NCI-H526 treated with DMSO at 0.1 percent for 48 hours (cell line): ENCODE measurements around the gene BLACAT1.
"Not testable (repeated sequence)": the region's sequence is repeated elsewhere in the genome, so short reads cannot be mapped to it uniquely, and the experiment has no call there.

ENCODE experiments used
- DNase-seq: peaks from one replicate; lab custom pipeline; 2025; lab: John Stamatoyannopoulos, UW

BLACAT1 gene

DNA sequence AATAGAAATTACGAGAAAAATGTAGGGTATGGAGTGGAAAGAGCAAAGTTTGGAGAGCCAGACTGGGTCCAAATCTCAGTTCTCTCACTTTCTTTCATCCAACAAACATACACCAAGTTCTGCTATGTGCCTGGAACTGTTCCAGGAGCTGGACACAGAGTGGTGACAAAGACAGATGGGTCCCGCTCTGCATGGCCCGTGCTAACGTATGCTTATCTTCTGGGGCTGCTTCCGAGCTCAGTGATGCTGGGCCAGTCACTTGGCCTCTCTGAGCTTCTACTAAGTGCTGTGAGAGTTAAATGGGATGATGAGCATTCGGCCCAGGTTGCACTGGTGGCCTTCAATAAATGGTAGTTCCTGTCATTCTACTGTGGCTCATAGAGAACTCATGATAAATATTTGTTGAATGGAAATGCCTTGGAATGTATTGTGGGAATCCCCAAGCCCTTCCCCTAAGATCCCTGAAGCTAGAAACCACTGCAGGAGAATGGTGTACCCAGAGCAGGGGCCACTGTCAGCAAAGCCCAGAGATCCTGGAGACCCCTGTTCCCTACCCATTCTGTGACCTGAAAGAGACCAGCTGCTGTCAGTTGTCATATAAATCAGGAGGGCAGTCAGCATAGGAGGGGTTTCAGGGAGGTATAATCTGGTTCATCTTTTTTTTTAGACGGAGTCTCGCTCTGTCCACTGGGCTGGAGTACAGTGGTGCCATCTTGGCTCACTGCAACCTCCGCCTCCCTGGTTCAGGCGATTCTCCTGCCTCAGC lies 37.8 kb downstream of the BLACAT1 start:
- no peak for DNase-seq

DNA sequence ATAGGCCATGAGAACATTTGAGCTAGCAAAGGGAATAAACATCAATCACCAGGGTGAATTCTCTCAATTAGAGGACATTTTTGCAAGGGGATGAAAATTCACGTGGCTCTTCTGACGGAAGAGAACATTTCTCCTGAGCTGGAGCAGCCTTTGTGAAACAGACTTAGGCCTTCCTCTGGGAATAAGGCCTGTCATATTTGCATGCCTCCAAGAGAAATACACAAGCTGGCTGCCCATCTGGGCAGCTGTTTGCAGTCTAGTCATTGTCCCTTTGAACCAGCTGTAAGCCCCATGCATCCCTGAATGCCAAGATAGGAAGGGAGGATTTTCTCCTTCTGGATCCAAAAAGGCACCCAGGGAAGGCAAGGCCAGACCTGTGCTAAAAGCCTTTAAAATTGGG lies 39.5 kb downstream of the BLACAT1 start:
- DNase-seq, result no peak

DNA sequence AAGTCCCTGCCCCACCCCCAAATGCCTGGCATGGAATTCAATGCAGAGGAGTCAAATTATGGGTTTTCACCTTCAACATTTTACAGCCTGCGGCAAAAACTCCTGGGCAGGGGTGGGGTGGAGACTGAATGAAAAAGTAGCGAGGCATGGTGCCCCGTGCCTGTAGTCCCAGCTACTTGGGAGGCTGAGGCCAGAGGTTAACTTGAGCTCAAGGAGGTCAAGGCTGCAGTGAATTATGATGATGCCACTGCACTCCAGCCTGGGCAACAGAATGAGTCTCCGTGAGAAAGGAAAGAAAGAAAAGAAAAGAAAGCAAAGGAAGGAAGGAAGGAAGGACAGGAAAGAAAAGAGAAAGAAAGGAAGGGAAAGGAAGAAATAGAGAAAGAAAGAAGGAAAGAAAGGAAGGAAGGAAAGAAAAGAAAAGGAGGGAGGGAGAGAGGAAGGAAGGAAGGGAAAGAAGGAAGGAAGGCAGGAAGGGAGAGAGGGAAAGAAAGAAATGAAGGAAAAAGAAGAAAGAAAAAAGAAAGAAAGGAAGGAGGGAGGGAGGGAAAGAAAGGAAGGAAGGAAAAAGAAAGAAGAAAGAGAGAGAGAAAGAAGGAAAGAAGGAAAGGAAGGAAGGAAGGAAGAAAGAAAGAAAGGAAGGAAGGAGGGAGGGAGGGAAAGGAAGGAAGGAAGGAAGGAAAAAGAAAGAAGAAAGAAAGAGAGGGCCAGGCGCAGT lies 45.1 kb downstream of the BLACAT1 start:
- DNase-seq, result no peak

GRCh38 chr1:205407970-205408369 lies 47.9 kb downstream of the BLACAT1 start:
- no peak for DNase-seq

GRCh38 chr1:205406252-205406651 lies 49.6 kb downstream of the BLACAT1 start:
- DNase-seq, result not testable (repeated sequence)
